ENCODE results near the gene C8G.

The C8G gene

DNA sequence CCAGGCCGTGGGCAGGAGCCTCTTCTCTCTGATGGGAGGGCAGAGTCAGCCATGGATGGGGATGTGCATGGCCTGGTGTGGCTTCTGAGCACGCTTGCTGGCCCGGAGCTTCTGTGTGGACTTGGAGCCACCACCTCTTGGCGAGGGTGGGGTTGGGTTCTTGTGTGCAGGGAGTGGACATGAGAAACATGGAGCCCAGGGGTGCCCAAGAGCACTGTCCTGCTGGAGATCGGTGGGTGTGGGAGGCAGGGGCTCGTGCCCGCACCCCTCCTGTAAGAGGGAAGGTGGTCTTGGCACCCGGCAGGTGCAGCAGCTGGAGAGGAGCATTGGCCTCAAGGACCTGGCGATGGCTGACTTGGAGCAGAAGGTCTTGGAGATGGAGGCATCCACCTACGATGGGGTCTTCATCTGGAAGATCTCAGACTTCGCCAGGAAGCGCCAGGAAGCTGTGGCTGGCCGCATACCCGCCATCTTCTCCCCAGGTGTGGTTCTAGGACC is 24.3 kb upstream of the C8G start:
- H3K4me3 ChIP-seq (ENCODE audit: low read depth, low read length): no peak overlapping the region

DNA sequence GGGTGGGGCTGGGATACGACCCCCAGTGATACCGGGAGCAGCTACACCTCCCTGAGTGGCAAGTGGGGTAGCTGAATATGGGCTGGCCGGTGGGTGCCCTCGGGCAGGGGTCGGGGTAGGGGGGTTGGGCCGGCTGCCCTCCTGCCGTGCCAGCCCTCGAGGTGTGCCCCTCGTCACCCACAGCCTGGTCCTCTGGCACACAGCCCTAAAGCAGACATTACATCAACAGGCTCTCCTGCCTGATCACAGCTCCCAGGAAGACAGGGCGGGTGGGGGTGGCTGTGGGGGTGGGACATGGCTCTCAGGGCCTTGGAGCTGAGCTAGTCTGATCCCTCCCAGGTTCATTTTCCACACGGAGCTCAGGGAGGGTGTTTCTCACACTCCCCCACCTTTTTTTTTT is 23.7 kb upstream of the C8G start:
- DNase-seq (ENCODE audit: low read depth): no peak
- TF ChIP-seq, protein P1, sequence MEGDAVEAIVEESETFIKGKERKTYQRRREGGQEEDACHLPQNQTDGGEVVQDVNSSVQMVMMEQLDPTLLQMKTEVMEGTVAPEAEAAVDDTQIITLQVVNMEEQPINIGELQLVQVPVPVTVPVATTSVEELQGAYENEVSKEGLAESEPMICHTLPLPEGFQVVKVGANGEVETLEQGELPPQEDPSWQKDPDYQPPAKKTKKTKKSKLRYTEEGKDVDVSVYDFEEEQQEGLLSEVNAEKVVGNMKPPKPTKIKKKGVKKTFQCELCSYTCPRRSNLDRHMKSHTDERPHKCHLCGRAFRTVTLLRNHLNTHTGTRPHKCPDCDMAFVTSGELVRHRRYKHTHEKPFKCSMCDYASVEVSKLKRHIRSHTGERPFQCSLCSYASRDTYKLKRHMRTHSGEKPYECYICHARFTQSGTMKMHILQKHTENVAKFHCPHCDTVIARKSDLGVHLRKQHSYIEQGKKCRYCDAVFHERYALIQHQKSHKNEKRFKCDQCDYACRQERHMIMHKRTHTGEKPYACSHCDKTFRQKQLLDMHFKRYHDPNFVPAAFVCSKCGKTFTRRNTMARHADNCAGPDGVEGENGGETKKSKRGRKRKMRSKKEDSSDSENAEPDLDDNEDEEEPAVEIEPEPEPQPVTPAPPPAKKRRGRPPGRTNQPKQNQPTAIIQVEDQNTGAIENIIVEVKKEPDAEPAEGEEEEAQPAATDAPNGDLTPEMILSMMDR (conservative IDR thresholded peaks at IDR 0.05; ENCODE audit: low read depth, low read length): no peak
- no peak overlapping the region for H3K4me3 ChIP-seq (ENCODE audit: low read depth, low read length)

More for the DNA sequence above, 24.3 kb upstream of the C8G start:
- TF ChIP-seq, protein P1 (conservative IDR thresholded peaks at IDR 0.05; ENCODE audit: low read depth, low read length): no peak
- DNase-seq (ENCODE audit: low read depth): no peak

DNA sequence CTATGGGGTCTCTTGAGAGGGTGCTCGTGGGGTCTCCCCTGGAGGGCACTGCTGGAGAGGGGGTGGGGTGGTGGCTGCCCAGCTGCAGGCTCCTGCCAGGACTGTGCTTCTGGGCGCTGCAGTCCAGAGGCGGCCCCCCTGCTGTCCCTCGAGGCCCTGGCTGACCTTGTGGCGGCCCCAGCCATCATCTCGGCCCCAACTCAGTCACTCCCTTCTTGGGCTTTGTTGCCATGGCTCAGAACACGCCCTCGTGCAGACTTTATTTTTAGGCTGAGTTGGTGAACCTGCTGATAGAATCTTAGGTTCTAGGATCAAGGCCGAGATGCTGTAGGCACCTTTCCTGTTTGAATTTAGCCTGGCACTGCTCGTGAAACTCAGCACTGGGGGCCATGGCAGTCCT is 23.3 kb upstream of the C8G start:
- no peak for DNase-seq (ENCODE audit: low read depth)
- TF ChIP-seq, protein P1 (conservative IDR thresholded peaks at IDR 0.05; ENCODE audit: low read depth, low read length): no peak
- H3K4me3 ChIP-seq (ENCODE audit: low read depth, low read length): no peak overlapping the region

DNA sequence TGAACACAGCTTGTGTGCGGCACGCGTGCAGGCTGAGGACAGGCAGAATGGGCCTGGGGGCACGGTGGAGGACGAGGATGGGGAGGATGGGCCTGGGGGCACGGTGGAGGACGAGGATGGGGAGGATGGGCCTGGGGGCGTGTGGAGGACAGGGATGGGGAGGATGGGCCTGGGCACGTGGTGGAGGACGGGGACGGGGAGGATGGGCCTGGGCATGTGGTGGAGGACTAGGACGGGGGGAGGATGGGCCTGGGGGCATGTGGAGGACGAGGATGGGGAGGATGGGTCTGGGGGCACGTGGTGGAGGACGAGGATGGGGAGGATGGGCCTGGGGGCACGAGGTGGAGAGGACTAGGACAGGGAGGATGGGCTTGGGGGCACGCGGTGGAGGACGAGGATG is 22.5 kb upstream of the C8G start:
- no peak overlapping the region for H3K4me3 ChIP-seq (ENCODE audit: low read depth, low read length)
- TF ChIP-seq, protein P1 (conservative IDR thresholded peaks at IDR 0.05; ENCODE audit: low read depth, low read length): no peak
- DNase-seq (ENCODE audit: low read depth): no peak

DNA sequence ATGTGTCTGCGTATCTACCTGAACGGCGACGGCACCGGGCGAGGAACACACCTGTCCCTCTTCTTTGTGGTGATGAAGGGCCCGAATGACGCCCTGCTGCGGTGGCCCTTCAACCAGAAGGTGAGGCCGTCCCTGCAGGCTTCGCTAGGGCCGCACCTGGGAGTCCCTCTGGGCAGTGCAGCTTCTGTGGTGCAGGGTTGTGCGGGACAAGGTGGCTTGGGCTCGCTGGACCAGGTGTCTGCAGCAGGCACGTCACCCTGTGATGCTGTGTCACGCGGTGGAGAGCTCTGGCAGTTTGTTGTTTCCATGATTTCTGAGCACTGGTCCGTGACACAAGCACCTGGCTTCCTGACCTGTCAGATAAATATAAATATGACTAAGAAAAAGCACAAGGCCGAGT is 21.2 kb upstream of the C8G start:
- TF ChIP-seq, protein P1 (conservative IDR thresholded peaks at IDR 0.05; ENCODE audit: low read depth, low read length): no peak
- H3K4me3 ChIP-seq (ENCODE audit: low read depth, low read length): no peak overlapping the region
- DNase-seq (ENCODE audit: low read depth): no peak

DNA sequence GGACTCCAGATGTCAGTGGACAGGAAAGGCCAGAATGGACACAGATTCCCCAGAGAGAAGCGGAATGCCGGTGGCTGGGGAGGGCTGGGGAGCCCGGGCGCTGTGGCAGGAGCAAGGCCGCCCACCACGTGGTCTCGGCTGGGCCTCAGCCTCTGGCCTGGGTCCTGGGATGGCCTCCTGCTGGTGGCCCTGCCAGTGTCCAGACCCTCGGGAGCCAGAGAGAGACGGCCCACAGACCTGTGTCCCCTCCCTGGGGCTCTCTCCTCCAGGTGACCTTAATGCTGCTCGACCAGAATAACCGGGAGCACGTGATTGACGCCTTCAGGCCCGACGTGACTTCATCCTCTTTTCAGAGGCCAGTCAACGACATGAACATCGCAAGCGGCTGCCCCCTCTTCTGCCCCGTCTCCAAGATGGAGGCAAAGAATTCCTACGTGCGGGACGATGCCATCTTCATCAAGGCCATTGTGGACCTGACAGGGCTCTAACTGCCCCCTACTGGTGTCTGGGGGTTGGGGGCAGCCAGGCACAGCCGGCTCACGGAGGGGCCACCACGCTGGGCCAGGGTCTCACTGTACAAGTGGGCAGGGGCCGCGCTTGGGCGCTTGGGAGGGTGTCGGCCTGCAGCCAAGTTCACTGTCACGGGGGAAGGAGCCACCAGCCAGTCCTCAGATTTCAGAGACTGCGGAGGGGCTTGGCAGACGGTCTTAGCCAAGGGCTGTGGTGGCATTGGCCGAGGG is 19.5 kb upstream of the C8G start:
- H3K4me3 ChIP-seq (ENCODE audit: low read depth, low read length): no peak overlapping the region
- DNase-seq (ENCODE audit: low read depth): no peak
- TF ChIP-seq, protein P1 (conservative IDR thresholded peaks at IDR 0.05; ENCODE audit: low read depth, low read length): no peak

DNA sequence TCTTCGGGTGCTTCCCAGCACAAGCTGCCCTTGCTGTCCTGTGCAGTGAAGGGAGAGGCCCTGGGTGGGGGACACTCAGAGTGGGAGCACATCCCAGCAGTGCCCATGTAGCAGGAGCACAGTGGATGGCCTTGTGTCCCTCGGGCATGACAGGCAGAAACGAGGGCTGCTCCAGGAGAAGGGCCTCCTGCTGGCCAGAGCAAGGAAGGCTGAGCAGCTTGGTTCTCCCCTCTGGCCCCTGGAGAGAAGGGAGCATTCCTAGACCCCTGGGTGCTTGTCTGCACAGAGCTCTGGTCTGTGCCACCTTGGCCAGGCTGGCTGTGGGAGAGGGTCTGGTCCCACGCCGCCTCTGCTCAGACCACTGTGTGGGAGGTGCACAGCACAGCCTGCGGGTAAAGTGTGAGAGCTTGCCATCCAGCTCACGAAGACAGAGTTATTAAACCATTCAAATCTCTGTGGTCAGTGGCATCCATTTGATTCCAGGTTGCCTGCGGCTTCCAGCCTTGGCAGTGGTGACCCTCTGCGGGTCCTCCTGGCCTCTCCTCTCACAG is 18.8 kb upstream of the C8G start:
- H3K4me3 ChIP-seq (ENCODE audit: low read depth, low read length): no peak overlapping the region
- DNase-seq (ENCODE audit: low read depth): peak; percentile 17
- TF ChIP-seq, protein P1 (conservative IDR thresholded peaks at IDR 0.05; ENCODE audit: low read depth, low read length): peak; percentile 54

All from choroid plexus epithelial cell (primary cell).